ENCODE data around the gene TDRD1. TPM values are rescaled to one million over a fixed set of nuclear protein-coding genes. Genes with fewer than 3 reads are reported as not detected.

The TDRD1 gene
- polyA plus RNA-seq, 4 donors: 0.06 to 0.11 (median 0.07) TPM; not detected in 1

DNA sequence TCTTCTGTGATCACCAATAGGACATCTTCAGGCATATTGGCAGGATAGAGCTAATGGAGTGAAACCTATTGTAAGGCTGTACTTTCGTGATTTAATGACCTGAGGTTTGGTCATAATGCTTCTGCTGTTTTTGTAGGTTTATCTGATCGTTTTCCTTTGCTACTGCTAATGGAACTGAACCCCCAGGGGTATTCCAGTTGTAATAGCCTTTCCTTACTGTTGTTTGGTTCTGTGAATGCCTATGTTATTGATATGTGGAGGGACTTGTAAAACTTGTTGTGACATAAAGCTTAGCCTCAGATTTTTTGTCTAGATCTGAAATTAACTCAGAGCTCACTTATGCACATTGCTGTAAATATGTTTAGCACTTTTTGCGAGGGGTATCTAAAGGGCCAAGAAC, 49.0 kb downstream of the TDRD1 start:
- DNase-seq (ENCODE audit: low read depth in 4 of 4, low spot score in 3 of 4): no peak

DNA sequence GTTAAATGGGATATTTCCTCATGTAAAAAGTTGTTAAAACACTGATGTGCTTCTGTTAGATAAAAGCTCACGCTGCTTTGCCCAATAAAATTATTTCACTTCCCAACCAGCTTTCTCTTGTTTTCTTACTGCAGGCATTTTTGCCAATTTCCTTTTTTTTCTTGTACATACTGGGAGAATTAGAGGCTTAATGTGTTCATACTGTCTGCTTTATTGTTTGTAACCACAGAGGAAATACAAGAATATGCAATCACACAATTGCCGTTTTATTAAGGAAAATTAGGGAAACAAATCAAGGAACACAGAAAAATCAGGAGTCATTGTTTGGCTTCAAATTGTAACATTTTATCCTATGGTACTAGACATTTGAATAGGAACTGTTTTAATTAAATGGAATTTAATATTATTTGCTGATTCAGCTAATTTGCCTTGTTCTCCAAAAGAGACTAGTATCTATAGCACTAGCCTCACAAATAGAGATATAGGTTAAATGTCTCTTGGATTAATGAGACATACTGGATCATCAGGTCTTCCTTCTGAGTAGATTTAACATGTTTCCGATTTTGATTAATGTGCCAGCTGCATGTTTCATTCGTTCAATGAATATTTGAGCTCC, 53.5 kb downstream of the TDRD1 start:
- DNase-seq (ENCODE audit: low read depth in 4 of 4, low spot score in 3 of 4): no peak

DNA sequence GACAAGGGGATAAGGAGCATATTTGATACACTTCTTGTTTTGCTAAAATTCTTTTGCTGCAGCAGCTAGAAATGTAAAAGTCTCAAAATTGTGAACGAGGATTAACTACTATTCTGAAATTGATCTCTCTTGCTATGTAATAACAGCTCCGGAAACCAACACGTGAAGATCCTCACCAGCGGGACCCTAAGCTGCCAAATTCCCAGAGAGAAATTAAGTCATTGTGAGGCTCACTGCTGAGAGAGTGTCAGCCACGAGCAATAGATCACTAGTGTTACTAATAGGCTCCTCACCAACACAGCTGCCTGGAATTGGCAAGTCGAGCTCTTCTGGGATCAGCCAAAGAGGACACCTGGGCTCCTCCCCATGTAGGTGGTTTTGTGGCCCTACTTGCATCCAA, 54.3 kb downstream of the TDRD1 start:
- DNase-seq (ENCODE audit: low read depth in 4 of 4, low spot score in 3 of 4): no peak

DNA sequence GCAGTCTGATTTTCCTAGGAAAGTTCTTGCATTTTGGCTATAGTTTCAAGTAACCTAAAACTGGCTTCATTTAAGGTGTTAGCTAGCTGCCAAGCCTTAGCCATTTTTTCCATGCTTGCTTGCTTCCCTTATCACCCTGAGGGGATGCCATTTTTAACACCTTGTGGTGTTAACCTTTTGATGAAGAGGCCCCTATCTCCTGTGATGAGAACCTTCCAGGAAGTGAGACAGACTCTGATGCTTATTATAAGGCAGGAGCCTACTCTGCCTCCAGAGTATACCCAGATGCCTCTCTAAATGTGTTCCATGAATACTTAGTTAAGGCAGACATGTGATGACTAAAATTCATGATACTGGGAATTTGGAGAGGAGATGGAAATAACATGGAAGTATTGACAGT, 55.0 kb downstream of the TDRD1 start:
- DNase-seq (ENCODE audit: low read depth in 4 of 4, low spot score in 3 of 4): no peak

DNA sequence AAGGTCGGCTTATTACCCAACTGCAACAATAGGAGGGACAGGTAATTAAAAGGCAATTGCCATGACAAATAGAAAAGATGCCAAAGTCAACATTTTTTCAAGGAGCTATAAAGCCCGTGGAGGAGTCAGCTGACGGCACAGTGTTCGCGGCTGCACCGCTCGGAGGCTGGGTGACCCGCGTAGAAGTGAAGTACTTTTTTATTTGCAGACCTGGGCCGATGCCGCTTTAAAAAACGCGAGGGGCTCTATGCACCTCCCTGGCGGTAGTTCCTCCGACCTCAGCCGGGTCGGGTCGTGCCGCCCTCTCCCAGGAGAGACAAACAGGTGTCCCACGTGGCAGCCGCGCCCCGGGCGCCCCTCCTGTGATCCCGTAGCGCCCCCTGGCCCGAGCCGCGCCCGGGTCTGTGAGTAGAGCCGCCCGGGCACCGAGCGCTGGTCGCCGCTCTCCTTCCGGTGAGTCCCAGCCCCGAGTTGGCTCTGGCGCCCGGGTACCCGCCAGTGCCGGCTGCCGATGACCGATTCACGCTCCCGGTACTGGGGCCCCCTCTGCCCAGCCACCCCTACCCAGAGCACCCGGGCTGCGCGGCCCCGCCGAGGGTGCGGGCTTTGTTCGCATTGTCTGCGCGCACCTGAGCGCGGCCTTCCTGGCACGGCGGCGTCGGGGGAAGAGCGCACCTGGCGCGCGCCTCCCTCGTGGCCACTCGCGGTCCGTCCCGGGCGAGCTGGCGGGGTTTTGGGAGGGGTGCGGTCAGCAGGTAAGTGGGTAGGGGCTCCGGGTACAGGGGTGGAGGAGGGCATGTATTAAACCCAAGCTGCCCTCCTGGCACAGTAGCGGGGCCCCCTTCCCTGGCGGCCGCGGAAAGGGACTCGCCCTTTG, 60.2 kb downstream of the TDRD1 start, which contains the start of gene VWA2:
TSS of gene VWA2 (plus strand) at position 138 of the 877 bp plus-strand sequence. CDS start 9,460 bp downstream, outside the sequence.
- DNase-seq (ENCODE audit: low read depth in 4 of 4, low spot score in 3 of 4): no peak

DNA sequence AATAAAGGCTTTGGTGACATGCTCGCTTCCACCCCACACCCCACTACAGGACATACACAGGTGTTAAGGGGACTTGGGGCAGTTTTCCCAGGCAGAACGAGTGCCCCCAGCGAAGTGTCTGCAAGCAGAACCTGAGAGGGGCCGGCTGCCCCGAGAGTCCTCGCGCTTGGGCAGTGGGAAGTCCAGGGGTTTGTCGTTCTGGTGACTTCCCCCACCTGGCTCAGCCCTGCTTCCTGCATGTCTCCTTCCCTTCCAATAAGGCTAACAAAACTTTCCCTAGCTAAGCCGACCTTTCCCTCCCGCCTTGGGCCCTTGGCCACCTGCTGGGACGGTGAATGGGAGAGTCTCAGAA, 60.8 kb downstream of the TDRD1 start:
- no peak for DNase-seq (ENCODE audit: low read depth in 4 of 4, low spot score in 3 of 4)

DNA sequence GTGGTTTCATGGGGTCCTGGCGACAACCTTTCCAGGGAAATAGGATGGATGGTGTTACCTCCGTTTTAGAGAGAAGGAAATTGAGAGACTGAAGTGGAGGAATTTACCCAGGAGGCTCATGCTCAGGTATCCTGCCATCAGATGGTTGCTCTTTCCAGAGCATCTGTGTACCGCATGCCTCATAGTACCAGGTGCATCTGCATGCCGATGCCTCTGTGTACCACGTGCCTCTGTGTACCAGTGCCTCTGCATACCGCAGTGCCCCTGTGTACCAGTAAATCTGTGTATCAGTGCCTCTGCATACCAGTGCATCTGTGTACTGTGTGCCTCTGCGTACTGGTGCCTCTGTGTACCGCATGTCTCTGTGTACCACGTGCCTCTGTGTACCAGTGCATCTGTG, 63.1 kb downstream of the TDRD1 start:
- no peak for DNase-seq (ENCODE audit: low read depth in 4 of 4, low spot score in 3 of 4)

DNA sequence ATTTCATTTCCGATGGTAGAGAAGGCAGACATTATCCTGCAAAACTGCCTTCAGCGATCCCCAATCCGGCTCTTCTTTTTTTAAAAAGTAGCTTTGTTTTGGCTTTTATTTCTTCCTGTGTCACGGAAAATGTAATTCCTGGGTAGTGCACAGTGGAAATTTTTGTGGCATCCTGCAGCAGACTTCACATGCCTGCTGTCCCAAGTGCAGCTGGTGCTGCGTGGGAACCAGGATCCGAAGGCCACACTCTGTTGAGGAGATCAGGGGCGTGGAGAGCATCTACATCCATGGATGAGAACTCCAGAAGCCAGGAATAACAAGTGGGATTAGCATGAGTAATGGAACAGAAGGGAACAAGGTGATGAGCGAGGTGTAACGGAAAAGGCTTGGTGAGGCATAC, 64.5 kb downstream of the TDRD1 start:
- no peak for DNase-seq (ENCODE audit: low read depth in 4 of 4, low spot score in 3 of 4)

DNA sequence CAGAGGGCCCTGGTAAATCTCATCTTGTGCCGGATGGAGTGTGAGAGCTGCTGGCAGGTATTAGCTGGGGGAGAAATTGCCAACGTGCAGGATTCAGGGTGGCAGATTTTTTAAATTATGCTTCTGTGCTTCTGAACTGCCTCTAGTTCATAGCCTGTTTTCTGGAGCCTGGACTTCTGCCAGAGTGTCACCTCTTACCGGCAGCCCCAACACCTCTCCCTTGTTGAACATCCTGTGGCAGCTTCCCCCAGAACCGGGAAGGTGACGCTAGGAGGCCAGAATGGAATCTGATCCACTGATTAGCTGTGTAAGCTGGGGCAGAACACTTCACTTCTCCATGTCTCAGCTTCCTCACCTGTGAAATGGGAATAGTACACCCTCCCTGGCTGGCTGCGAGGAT, 65.0 kb downstream of the TDRD1 start:
- DNase-seq (ENCODE audit: low read depth in 4 of 4, low spot score in 3 of 4): no peak

DNA sequence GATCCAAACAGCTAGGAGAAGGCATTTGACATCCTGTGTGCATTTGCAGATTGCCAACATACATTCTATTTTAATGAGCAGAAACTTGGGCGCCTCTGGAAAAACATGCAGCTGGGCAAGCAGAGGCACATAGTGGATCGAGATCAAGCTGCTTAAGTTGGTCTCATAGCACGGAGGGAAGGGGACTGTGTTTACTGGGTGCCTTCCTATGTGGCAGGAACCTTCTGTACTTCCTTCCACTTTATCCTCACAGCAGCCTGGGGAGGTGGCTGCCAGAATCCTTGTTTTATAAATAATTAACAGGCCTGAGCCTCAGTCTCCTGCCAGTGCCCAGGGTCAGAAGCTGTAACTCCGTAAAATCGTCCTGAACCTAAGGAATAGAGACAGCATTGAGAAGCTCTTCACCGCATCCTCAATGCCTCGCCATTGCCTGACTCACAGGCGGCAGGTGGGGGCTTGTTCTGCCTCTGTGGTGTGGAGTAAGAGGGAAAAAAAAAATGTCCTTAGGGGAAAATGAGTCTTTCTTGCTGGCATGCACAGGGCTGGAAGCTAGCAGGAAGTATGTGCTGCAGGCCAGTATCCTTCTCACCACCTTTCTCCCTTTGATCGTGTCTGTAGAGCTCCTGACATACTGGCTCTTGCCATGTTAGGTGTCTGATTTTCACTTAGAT, 66.1 kb downstream of the TDRD1 start:
- no peak for DNase-seq (ENCODE audit: low read depth in 4 of 4, low spot score in 3 of 4)

DNA sequence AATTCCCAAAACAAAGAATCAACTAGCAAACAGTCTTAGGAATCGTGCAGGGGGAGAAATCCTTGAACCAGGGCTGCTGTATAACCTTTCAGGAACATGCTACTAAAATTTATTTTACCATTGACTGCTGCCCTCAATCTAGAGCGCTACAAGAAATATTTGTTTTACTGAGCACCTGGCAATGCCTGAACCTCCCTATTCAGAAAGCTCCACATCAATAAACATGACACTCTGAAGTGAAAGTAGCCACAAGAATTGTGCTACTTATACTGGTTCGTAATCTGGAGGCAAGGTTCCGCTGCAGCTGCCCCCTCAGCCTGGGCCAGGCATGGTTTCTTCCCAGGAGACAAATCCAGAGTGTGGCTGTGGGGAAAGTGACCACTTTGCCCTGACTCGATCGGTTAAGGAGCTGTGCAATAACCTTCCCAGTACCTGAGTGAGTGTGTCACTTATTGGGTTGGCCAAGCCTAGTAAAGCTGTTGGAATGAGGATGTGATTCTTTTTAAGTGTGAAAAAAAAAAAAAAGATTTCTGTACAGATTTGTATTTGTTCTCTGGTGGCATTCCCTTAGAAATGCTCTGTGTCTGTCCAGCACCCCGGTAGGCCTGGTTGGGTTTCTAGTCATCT, 67.6 kb downstream of the TDRD1 start:
- no peak for DNase-seq (ENCODE audit: low read depth in 4 of 4, low spot score in 3 of 4)

DNA sequence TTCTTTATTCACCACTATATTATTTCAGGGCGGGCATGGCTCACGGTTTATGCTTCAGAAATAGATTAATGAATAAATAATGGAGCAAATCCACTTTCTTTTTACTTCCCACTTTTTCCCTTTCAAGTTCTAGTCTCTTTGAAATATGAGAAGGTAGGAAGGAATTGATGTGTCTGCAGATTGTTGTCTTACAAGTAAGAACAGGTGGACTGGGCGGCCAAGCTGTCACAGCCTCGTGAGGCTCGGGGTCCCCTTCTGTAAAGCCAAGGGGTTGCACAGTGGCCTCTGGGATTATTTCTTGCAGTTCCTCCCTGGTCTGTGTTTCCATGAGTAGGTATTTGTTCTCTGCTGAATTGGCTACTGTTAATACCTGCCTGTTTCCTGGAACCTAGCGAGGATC, 71.1 kb downstream of the TDRD1 start:
- no peak for DNase-seq (ENCODE audit: low read depth in 4 of 4, low spot score in 3 of 4)

DNA sequence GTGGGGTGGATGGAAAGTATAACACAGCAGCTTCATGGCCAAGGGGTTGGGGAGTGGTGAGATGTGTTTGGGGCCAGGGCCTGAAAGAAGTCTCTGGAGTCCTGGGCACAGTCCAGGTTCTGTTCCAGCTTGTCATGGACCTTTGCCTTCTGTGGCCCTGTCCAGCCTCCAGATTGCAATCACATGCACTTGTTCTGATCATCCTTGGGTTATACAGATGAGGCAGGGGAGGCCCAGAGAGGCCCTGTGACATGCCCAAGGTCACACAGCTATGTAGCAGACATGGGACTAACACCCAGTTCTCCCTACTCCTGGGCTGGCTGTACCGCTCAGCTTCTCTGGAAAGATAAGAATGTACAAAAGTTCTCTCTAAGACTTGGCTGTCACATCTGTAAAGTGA, 71.6 kb downstream of the TDRD1 start:
- no peak for DNase-seq (ENCODE audit: low read depth in 4 of 4, low spot score in 3 of 4)

DNA sequence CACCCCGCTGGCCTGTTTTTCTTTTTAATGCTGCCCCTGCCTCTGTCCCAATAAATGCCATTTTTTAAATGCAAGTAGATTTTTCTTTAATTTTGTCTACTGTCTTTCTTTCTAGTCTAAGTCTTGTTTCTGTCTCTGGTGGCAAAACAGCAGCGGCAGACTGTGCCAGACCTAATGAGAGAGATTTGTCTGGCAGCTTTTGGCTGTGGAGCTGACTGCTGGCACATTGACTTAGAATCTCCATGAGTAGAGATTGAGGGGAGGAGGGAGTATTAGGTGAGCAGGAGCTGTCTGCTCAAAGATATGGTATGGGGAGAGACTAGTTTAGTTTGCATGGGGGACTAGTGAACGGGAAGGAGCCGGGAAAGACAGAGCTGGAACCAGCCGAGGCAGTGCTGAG, 72.9 kb downstream of the TDRD1 start:
- no peak for DNase-seq (ENCODE audit: low read depth in 4 of 4, low spot score in 3 of 4)

DNA sequence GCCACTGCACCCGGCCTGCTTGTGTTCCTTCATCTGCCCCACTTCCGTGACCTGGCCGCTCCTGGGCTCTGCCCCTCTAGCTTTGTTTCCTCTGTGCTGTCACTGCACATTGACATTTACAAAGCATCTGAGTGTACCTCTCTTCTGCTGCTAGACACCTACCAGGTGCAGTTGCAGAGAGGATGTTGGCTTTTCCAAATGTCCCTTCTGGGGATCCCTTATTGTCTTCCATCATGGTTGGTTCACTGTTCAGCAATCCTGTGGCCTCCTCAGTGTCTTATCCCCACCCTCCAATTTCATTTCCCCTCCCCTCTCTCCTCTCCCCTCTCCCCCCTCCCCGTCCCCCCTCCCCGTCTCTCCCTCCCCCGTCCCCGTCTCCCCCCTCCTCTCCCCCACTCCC, 73.7 kb downstream of the TDRD1 start:
- DNase-seq (ENCODE audit: low read depth in 4 of 4, low spot score in 3 of 4): no peak

DNA sequence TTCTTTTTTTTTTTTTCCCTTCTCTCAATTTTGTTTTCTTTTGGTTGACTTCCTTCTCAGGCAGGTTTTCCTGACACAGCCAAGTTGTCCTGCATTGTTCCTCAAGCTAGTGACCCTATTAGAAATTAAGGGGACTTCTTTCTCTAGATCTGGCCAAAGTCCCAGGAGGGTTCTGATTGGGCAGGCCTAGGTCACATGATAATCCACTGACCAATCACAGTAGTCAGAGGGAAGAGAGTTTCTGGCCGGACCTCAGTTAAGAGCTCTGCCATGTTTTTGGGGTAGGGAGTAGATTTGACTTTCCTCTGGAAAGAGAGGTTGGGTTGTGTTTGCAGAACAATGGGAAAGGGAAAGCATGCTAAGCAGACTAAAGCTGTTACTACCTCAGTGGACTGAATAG, 76.1 kb downstream of the TDRD1 start:
- DNase-seq (ENCODE audit: low read depth in 4 of 4, low spot score in 3 of 4): no peak

DNA sequence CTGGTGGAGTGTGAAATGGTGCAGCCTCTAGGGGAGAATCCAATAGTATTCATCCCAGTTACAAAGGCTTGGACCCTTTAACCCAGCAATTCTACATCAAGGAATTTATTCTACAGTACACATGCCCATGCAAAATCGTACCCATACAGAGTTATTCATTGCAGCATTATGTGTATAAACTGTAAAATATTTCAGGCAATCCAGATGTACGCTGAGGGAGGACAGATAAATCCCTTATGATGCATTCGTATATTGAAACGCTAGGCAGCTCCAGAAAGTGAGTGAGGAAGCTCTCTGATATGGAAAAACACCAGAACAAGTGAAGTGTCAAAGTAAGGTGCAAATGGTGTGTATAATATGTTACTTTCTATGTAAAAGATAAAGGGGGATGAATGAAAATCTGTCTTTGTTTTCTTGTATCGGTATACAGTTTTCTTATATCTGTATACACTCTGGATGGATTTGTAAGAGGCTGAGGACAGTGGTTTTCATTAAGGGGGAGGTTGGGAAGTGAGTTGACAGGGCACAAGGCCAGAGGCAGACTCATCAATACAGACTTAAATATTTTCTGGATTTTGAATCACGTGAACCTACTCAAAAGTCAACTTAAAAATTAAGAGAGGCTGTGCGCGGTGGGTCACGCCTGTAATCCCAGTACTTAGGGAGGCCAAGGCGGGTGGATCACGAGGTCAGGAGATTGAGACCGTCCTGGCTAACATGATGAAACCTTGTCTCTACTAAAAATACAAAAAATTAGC, 77.0 kb downstream of the TDRD1 start:
- no peak for DNase-seq (ENCODE audit: low read depth in 4 of 4, low spot score in 3 of 4)

DNA sequence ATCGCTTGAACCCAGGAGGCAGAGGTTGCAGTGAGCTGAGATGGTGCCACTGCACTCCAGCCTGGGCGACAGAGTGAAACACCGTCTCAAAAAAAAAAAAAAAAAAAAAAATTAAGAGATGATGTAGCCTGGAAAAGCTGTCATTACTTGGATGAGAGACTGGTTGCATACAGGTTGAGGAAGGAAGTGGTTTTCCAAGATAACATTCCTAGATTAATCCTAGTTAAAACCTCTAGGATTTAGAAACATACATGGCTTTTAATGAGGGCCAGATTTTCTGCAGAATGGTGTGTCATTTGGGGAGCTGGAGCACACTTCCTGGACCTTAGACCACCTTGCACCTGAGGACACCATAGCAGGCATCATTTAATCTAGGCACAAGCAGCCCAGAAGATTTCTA, 77.7 kb downstream of the TDRD1 start:
- no peak for DNase-seq (ENCODE audit: low read depth in 4 of 4, low spot score in 3 of 4)

DNA sequence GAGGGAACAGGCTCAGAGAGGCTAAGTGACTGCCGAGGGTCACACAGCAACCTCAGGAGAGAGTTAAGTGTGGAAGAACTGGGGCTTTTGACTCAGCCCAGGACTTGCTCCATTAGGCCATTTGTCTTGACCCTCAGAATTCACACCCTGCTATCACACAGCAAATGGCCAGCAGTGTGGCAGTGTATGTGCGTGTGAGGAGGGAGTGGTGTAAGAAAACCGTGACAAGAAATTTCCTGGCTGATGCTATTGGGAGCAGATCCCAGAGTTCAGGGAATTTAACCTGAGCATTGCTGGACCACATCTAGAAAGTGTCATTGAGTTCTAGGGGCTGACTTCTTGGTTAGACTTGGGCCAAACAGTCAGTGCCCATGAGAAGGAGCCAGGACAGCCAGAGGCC, 78.3 kb downstream of the TDRD1 start:
- no peak for DNase-seq (ENCODE audit: low read depth in 4 of 4, low spot score in 3 of 4)

DNA sequence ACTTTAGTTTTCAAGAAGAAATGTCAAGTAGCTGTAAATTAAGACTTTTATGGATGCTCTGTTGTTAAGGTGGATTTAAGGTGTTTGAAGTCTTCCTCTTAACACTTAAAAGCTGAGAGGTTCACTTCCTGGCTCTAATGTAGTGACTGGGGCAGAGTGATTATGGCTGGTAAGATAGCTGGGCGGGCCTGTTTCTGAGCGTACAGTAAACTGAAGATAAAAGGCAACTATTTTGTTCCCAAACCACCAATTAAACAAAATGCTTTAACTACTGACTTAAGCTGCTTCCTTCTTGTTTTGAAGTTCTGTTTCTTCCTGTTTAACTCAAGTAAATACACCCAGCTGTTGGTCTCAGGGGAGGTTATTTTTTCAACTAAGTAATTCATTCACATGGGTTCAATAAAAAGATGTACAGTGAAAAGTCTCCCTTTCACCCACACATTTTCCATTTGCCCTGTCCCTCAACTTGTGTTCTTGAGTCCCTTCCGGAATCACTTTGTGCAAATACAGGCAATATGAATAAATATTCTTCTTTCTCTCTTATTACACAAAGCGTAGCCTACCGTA, 79.2 kb downstream of the TDRD1 start:
- DNase-seq (ENCODE audit: low read depth in 4 of 4, low spot score in 3 of 4): no peak
